Panc1 (cell line): ENCODE measurements around the gene TCF7. TPM values are rescaled to one million over a fixed set of nuclear protein-coding genes. Genes with fewer than 3 reads are reported as not detected.

Experiments
- ATAC-seq: fragments of 200-7000 bp; cut with Tn5 transposase; 2 replicates; pipeline ENCODE4 v1.9.1; 2020; ENCODE audit warnings: mild to moderate bottlenecking, moderate library complexity
- BruUV-seq: library from RNA; stranded (reverse); fragments of 400-500 nt; replicated peaks from 2 replicates; lab custom pipeline; 2021; lab: Mats Ljungman, UMichigan
- CTCF ChIA-PET: fragments of 300-600 bp; sonication (Branson Sonifier 250); formaldehyde crosslinking; loops from one replicate; lab custom pipeline; 2022; ENCODE audit warnings: antibody characterized with exemption; lab: Charles Lee
- POLR2A ChIA-PET: fragments of 300-600 bp; sonication (Branson Sonifier 250); formaldehyde crosslinking; loops from one replicate; lab custom pipeline; 2022; ENCODE audit warnings: antibody characterized with exemption; lab: Charles Lee
- DNase-seq: peaks from one replicate; pipeline ENCODE4 v3.0.0-alpha.2; 2010; ENCODE audit warnings: low read depth, low spot score
- H3K27ac ChIP-seq: 2 replicates; pipeline ENCODE4 v1.5.1; 2011; ENCODE audit warnings: mild to moderate bottlenecking, low read length, inconsistent platforms
- H3K27me3 ChIP-seq: fragments of 200-500 bp; sonication (Bioruptor generic); 2 replicates; pipeline ENCODE4 v1.6.0; 2014; ENCODE audit warnings: low read length, inconsistent platforms; ENCODE audit not compliant: control insufficient read depth, insufficient read depth
- H3K36me3 ChIP-seq: fragments of 200-500 bp; sonication (Bioruptor generic); 2 replicates; pipeline ENCODE4 v1.5.1; 2014; ENCODE audit warnings: inconsistent platforms, mild to moderate bottlenecking, low read length, moderate library complexity; ENCODE audit not compliant: control insufficient read depth, insufficient read depth
- H3K4me1 ChIP-seq: 2 replicates; pipeline ENCODE4 v1.5.1; 2011; ENCODE audit warnings: inconsistent platforms, mild to moderate bottlenecking, low read length, moderate library complexity; ENCODE audit not compliant: control insufficient read depth, insufficient read depth
- H3K4me3 ChIP-seq, 2 experiments: 2 replicates each; pipeline ENCODE4 v1.5.1; 2011 to 2012; ENCODE audit warnings: low read depth in 2 of 2, low read length in 2 of 2, mild to moderate bottlenecking in 2 of 2, inconsistent platforms in 1 of 2, moderate library complexity in 1 of 2
- H3K9me3 ChIP-seq: fragments of 200-500 bp; sonication (Bioruptor generic); 2 replicates; pipeline ENCODE4 v1.5.1; 2014; ENCODE audit warnings: low read depth, mild to moderate bottlenecking, inconsistent platforms, low read length, moderate library complexity; ENCODE audit not compliant: control insufficient read depth, insufficient read depth
- CTCF ChIP-seq: fragments of 450-650 bp; IDR thresholded peaks from 2 replicates; pipeline ENCODE4 v1.5.1; 2017; ENCODE audit warnings: mild to moderate bottlenecking
- POLR2AphosphoS5 ChIP-seq: IDR thresholded peaks from 2 replicates; pipeline ENCODE4 v1.6.1; 2012; ENCODE audit warnings: mild to moderate bottlenecking, low read depth, low read length, moderate library complexity
- REST ChIP-seq, 2 experiments: IDR thresholded peaks; 2 replicates each; pipeline ENCODE4 v1.6.1; 2011 to 2012; ENCODE audit warnings: low read depth in 2 of 2, control low read depth in 1 of 2, low read length in 1 of 2, mild to moderate bottlenecking in 1 of 2, moderate library complexity in 1 of 2; ENCODE audit not compliant: insufficient read depth in 1 of 2
- SIN3A ChIP-seq: IDR thresholded peaks from 2 replicates; pipeline ENCODE4 v1.6.1; 2012; ENCODE audit warnings: low read depth, mild to moderate bottlenecking, low read length, moderate library complexity, borderline replicate concordance; ENCODE audit not compliant: insufficient read depth
- TCF7L2 ChIP-seq: IDR thresholded peaks from 2 replicates; pipeline ENCODE4 v1.6.1; 2011; ENCODE audit warnings: mild to moderate bottlenecking, low read depth, low read length, inconsistent platforms
- in situ Hi-C: cut with HindIII; loops from 2 replicates; pipeline ENCODE4 v1.10.0; 2016; ENCODE audit warnings: low sequenced_read_pairs, low pct_unique_long_range_greater_than_20kb
- intact Hi-C: fragments of 100-400 bp; cut with micrococcal nuclease; formaldehyde crosslinking; loops from one replicate; pipeline ENCODE4 v1.10.0; 2022; ENCODE audit not compliant: unreplicated experiment
- total RNA-seq: library from RNA; stranded (reverse); gene quantifications from one replicate; pipeline ENCODE4 v1.2.1, GENCODE V29; 2021; ENCODE audit not compliant: unreplicated experiment

Gene TCF7
- total RNA-seq, 1 experiment from 2014 or later, result 24.0 TPM

GRCh38 chr5:134084570-134084969 is 29.9 kb upstream of the TCF7 start:
- CTCF ChIA-PET, result no interaction called here
- intact Hi-C loops (no loop called here), in situ Hi-C loops (no loop called here)
- POLR2A ChIA-PET, result no interaction called here
- TF ChIP-seq POLR2AphosphoS5 (no peak), CTCF (no peak), REST (IDR thresholded peaks at IDR 0.05; ENCODE audit: insufficient read depth in 1 of 2, low read depth in 2 of 2, low read length in 1 of 2) (no peak), SIN3A (no peak), TCF7L2 (no peak)
- Histone ChIP-seq H3K27ac (no peak overlapping the region; the same call in 1 of the 2 replicates), H3K36me3 (no peaks in the 10 kb centered on the region), H3K4me3 (no peak overlapping the region), H3K4me1 (no peaks in the 10 kb centered on the region), H3K9me3 (no peaks in the 10 kb centered on the region), H3K27me3 (no peaks in the 10 kb centered on the region)
- no peak for DNase-seq
- no peak for ATAC-seq
- no TSS peak for BruUV-seq

- Histone ChIP-seq H3K4me1 (no peaks in the 10 kb centered on the region), H3K9me3 (no peaks in the 10 kb centered on the region), H3K27ac (no peak overlapping the region), H3K4me3 (no peak overlapping the region), H3K36me3 (no peaks in the 10 kb centered on the region), H3K27me3 (no peaks in the 10 kb centered on the region)
- no peak for DNase-seq
- TF ChIP-seq CTCF (no peak), POLR2AphosphoS5 (no peak), SIN3A (no peak), TCF7L2 (no peak), REST (IDR thresholded peaks at IDR 0.05; ENCODE audit: insufficient read depth in 1 of 2, low read depth in 2 of 2, low read length in 1 of 2) (no peak)
- ATAC-seq, result no peak
- BruUV-seq, result no TSS peak
- intact Hi-C loops, result no loop called here
- ChIA-PET CTCF (no interaction called here), POLR2A (no interaction called here)
- in situ Hi-C loops, result no loop called here
These were observed 29.1 kb upstream of the TCF7 start for GRCh38 chr5:134085411-134085810.
